ENCODE data around the gene PRCD. TPM values are rescaled to one million over a fixed set of nuclear protein-coding genes. Genes with fewer than 3 reads are reported as not detected.

Gene PRCD
- 10 to 100 TPM in 3 of 4 donors, 1 to 10 TPM in 1; 8.0 to 15.6 (median 11.3) TPM for total RNA-seq

GRCh38 chr17:76539631-76540271 is at the start of gene PRCD:
Gene PRCD, plus strand, starts transcription at chr17:76540044. Its CDS starts 98 bp downstream, at chr17:76540142.
- TF ChIP-seq CTCF (IDR thresholded peaks at IDR 0.05; ENCODE audit: low read depth), result no peak

GRCh38 chr17:76490112-76490710 is 49.6 kb upstream of the PRCD start:
- no peak for TF ChIP-seq CTCF (IDR thresholded peaks at IDR 0.05; ENCODE audit: low read depth)

- TF ChIP-seq CTCF (IDR thresholded peaks at IDR 0.05; ENCODE audit: low read depth), result no peak
Measured at GRCh38 chr17:76491271-76492122, 48.3 kb upstream of the PRCD start.

- TF ChIP-seq CTCF (IDR thresholded peaks at IDR 0.05; ENCODE audit: low read depth), result no peak
Measured at GRCh38 chr17:76492123-76492988, 47.5 kb upstream of the PRCD start.

GRCh38 chr17:76492989-76493501 is 46.8 kb upstream of the PRCD start:
- TF ChIP-seq CTCF (IDR thresholded peaks at IDR 0.05; ENCODE audit: low read depth), result no peak

GRCh38 chr17:76493505-76494167 is 46.2 kb upstream of the PRCD start:
- no peak for TF ChIP-seq CTCF (IDR thresholded peaks at IDR 0.05; ENCODE audit: low read depth)

Measured in subcutaneous adipose tissue (tissue), 4 donors.